GM19438 (cell line): ENCODE data around the gene TARP.
"Not testable (repeated sequence)": the region's sequence is repeated elsewhere in the genome, so short reads cannot be mapped to it uniquely, and the experiment has no call there.

Experiments
- ATAC-seq: cut with Tn5 transposase; IDR thresholded peaks from one replicate; pipeline ENCODE4 v1.9.1; 2021; ENCODE audit warnings: low read depth; ENCODE audit not compliant: unreplicated experiment

TARP gene

GRCh38 chr7:38300175-38300574 is 26.7 kb upstream of the TARP start:
- no peak for ATAC-seq

GRCh38 chr7:38299275-38299931 is 26.0 kb upstream of the TARP start:
- ATAC-seq: no peak

DNA sequence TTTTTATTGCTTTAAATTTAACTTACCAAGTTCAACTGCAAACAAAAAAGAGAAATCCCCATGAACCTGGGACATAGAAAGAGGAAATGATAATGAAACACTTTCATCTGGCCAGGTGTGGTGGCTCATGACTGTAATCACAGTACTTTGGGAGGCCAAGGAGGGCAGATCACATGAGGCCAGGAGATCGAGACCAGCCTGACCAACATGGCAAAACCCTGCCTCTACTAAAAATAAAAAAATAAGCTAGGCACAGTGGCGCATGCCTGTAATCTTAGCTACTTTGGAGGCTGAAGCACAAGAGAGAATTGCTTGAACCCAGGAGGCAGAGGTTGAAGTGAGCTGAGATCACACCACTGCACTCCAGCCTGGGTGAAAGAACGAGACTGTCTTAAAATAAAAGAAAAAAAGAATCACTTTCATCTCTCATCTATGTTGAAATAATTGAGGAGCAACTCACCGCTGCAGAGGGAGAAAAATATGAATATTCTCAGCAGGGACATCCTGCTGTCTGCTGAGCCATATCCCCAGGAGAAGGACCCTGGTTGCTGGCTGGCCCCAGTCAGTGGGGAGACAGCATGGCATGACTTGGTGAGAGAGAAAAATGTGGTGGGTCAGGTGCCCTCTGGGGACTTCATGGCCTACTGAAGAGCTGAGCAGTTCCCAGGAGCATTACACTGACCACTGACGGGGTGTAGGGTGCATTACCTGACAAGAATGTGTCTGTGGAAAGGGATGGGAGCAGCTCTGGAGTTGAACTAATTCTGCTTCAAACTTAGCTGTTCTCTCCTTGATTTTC is 22.8 kb upstream of the TARP start:
- ATAC-seq: peak; percentile 74

DNA sequence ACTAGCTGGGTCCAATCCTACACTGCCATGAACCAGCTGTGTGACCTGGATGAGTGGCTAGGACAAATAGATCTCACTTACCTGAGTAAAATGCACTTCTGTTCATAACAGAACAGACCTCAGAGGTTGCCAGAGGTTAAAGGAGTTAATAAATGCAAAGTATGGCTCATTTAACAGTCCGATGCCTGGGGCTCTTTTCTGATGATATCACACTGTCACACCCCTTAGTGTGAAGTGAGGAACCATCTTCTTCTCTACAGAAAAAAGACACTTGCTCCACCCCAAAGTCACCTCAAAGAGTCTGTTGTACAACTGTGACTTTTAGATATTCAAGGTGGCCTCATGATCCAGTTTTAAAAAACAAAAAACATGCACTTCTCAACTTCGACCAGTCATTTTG is 21.5 kb upstream of the TARP start:
- ATAC-seq: no peak

GRCh38 chr7:38292442-38292841 is 19.0 kb upstream of the TARP start:
- no peak for ATAC-seq

GRCh38 chr7:38291650-38292049 is 18.2 kb upstream of the TARP start:
- no peak for ATAC-seq

DNA sequence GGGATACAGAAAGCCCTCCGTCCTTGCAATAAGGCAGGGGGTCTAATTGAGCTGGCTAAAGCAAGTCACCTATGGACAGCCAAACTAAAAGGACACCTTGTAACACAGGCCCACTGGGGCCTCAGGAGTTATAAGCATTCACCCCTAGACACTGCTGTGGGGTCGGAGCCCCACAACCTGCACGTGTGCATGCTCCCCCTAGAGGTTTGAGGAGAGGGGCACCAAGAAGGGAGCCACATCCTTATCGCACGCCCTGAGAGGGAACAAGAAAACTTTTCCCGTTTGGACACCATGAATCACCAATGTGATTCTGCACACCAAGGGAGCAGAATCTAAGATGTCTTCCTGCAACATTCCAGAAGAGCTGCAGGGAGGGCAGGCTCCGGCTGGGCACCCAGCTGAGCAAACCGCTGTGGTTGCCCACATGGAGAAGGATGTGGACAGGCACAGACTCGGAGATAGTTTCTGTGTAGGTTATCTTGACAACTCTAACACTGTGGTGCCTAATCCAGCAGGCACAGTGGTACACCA is 17.7 kb upstream of the TARP start:
- no peak for ATAC-seq

DNA sequence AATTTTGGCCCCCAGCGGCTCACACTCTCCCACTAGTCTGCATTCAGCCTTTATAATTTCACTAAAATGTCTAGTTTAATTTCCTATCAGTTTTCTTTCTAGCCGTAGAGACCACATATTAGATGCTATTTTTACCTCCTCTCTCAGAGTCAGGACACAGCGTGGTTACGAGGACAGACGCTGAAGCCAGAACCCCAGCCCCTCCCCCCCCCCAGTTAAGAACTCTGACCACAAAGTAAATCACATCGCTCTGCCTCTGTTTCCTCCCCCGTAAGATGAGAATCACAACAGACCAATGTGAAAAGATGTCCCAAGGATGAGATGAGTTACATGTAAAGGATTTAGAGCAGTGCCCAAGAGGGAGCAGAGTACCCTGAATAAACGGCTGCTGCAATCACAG is 11.1 kb upstream of the TARP start:
- no peak for ATAC-seq

DNA sequence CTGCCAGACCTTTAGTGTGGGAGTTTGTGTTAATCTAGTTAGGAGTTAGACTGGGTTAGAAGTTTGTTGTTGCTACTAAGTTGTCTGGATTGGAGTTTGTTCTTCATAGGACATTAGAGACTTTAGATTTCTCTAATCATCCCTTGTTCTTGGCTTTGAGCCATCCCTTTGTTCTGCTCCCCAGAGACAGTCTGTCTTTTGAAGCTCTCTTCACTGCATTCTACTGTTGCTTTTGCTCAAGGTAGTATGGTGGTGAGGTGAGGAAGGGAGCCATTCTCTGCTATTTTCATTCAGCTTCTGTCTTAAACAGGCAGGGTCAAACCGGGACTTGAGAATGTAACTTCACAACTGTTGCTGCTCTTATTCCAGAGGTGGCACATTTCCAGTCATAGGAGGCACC is 10.4 kb upstream of the TARP start:
- no peak for ATAC-seq

- no peak for ATAC-seq
Observed at GRCh38 chr7:38283107-38283506, 9.7 kb upstream of the TARP start.

GRCh38 chr7:38282081-38282480 is 8.6 kb upstream of the TARP start:
- ATAC-seq: no peak

- no peak for ATAC-seq
Observed at GRCh38 chr7:38281266-38281665, 7.8 kb upstream of the TARP start.

GRCh38 chr7:38280707-38281106 is 7.3 kb upstream of the TARP start:
- ATAC-seq: no peak

- no peak for ATAC-seq
Observed at GRCh38 chr7:38280000-38280399, 6.6 kb upstream of the TARP start.

DNA sequence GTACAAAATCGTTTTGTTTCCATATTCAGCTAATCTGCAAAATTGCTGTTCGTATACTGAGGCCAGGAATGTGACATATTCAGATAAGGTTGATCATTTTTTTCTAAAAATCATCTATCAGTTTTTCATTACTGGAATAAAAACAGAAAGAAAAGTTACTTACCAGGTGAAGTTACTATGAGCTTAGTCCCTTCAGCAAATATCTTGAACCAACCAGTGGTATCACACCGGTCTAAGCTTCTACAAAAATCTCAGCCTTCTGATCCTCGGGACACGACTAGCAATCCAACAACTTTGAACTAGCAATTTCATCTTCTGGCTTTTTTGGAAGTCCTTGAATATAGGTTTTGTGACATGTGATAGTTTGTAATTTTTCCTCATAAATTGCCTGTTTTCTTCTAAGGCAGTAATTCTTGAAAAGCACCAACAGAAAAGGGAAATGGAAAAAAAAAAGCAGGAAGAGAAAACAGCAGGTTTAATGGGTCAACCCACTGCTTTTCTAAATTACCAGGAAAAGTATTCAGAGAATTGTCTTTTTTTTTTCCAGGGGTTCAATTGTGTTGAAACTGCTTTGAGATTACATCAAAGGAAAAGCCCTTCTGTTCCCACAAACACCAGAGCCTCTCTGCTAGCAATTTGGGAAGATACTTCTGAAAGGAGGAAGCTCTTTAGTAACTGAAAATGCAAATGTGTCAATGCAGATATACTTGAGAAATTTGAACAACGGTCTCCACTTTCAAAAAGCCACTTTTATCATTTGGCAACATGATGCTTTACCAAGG is 2.9 kb upstream of the TARP start:
- no peak for ATAC-seq

GRCh38 chr7:38274927-38275620 is 1.6 kb upstream of the TARP start:
- no peak for ATAC-seq

GRCh38 chr7:38274486-38274885 is 1.1 kb upstream of the TARP start:
- ATAC-seq: no peak

- not testable (repeated sequence) for ATAC-seq
Observed at GRCh38 chr7:38270405-38270804, 3.0 kb downstream of the TARP start.

DNA sequence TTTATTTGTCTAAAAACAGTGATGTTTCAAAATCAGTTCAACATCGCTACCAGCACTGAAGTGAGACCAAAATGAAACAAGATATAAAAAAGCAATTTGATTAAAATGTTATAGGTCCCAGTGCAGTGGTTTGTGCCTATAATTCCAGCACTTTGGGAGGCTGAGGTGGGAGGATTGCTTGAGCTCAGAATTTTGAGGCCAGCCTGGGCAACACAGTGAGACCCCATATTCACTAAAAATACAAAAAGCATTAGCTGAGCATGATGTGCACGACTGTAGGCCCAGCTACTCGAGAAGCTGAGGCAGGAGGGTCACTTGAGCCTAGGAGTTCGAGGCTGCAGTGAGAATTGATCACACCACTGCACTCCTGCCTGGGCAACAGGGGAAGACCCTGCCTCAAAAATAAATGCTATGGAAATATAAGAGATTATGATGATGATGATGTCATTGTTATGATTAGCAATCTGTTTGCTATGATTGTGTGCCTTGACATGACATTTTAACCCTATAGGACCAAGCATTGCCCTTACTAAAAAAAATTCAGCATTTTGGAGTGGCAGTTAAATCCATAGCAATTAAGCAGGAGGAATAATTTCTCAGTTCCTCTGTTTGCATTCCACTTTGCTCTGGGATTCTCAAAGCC is 3.6 kb downstream of the TARP start:
- ATAC-seq: not testable (repeated sequence)

- not testable (repeated sequence) for ATAC-seq
Observed at GRCh38 chr7:38265958-38266357, 7.5 kb downstream of the TARP start.
